GM12864 (cell line): Measurements from ENCODE around the gene HOXD3.

Experiments
- DNase-seq: peaks from one replicate; pipeline ENCODE4 v3.0.0-alpha.2; 2011; ENCODE audit warnings: low read depth
- H3K4me3 ChIP-seq: 2 replicates; pipeline ENCODE4 v1.5.1; 2011; ENCODE audit warnings: mild to moderate bottlenecking, low read depth, low read length, control low read depth
- TF ChIP-seq, protein P1 (sequence below): IDR thresholded peaks from 2 replicates; pipeline ENCODE4 v1.5.1; 2011; ENCODE audit warnings: low read depth, mild to moderate bottlenecking, moderate library complexity, low read length, control low read depth, inconsistent platforms; ENCODE audit errors: missing control alignments

HOXD3 gene

DNA sequence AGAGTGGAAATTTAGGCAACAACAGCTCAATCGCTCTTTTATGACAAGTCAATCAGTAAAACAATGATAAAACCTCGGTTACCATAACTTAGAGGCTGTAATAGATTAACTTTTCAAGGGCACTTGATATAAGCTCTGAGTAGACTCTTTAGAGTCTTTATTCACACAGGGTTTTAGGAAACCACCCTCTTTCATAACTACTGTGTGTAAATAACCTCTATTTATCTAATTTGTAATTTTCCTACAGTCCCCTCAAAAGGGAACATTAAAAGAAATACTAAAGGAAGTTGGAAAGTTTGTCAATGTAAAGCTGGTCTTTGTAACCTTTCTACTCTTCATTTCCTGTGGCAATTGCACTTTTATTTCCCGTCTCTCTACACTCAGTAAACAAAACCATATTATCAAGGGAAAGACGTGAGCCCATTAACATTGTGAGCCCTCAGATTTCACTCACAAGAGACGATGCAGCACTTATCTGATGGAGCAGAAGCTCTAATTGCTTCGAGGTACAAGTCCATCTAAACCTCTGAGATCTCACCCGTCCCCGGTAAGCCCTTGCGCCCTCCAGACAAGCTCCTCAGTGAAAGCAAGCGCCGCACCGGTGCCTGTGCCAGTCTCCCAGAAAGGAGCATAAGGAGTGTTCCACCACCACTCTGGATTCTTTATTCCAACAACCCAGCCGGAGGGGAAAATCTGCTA is 30.2 kb downstream of the HOXD3 start:
- TF ChIP-seq, protein P1, sequence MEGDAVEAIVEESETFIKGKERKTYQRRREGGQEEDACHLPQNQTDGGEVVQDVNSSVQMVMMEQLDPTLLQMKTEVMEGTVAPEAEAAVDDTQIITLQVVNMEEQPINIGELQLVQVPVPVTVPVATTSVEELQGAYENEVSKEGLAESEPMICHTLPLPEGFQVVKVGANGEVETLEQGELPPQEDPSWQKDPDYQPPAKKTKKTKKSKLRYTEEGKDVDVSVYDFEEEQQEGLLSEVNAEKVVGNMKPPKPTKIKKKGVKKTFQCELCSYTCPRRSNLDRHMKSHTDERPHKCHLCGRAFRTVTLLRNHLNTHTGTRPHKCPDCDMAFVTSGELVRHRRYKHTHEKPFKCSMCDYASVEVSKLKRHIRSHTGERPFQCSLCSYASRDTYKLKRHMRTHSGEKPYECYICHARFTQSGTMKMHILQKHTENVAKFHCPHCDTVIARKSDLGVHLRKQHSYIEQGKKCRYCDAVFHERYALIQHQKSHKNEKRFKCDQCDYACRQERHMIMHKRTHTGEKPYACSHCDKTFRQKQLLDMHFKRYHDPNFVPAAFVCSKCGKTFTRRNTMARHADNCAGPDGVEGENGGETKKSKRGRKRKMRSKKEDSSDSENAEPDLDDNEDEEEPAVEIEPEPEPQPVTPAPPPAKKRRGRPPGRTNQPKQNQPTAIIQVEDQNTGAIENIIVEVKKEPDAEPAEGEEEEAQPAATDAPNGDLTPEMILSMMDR: no peak
- DNase-seq: no peak
- no peak overlapping the region; the same call in 1 of the 2 replicates for H3K4me3 ChIP-seq

DNA sequence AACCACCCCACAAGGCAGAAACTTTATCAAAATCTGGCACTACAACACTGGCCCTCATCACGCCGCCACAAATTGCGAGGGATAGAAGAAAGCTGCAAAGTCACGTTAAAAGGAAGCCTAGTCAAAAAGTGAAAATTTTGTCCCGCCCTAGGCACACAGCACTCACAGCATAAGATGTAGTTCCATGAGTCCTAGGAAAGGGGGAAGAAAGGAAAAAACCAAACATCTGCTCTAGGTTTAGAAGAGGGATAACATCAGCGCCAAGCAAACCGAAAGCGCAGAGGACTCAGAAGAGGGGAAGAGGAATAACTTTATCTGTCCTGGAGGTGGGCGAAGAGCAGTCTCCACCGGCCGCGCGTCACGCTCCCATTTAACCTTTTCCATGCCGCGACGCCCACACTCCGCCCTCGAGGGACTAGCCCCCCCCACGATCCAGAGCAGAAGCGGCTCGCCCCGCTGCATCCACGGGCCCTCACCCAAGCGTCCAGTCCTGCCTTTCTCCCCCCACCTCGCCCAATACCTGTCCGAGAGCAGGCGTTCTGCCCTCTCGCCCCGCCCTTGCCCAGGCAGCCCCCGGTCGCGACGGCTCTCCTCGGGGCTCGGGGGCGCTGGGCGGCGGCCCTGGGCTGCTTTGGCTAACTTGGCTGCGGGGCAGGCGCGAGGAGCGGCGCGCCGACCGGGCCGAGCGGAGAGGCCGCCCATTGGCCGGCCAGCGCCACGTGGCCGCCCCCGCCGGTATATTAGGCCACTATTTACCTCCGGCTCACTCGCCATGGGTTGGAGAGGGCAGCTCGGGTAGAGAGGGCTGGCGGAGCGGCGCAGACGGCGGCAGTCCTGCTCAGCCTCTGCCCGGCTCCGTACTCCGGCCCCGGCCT is 31.0 kb downstream of the HOXD3 start, which contains the start of gene HOXD1:
Gene HOXD1 (plus strand): TSS at position 770 of the 875 bp plus-strand sequence. CDS start 134 bp downstream, outside the sequence.
- no peak for DNase-seq
- TF ChIP-seq, protein P1: no peak
- peak within 1 kb of the TSS; percentile 26 for H3K4me3 ChIP-seq

DNA sequence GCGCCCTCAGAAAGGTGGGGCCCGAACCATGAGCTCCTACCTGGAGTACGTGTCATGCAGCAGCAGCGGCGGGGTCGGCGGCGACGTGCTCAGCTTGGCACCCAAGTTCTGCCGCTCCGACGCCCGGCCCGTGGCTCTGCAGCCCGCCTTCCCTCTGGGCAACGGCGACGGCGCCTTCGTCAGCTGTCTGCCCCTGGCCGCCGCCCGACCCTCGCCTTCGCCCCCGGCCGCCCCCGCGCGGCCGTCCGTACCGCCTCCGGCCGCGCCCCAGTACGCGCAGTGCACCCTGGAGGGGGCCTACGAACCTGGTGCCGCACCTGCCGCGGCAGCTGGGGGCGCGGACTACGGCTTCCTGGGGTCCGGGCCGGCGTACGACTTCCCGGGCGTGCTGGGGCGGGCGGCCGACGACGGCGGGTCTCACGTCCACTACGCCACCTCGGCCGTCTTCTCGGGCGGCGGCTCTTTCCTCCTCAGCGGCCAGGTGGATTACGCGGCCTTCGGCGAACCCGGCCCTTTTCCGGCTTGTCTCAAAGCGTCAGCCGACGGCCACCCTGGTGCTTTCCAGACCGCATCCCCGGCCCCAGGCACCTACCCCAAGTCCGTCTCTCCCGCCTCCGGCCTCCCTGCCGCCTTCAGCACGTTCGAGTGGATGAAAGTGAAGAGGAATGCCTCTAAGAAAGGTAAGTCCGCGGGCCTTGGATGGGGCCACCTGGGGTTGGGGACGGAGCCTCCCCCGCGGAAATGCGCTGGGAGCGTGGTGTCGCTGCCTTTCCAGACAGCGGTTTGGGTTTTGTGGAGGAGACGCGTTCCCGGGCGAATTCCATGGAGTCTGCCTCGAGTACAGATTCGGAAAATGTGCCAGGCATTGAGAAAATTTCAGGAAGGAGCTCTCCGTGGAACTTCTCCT is 31.9 kb downstream of the HOXD3 start:
- no peak overlapping the region for H3K4me3 ChIP-seq
- no peak for DNase-seq
- TF ChIP-seq, protein P1: no peak

DNA sequence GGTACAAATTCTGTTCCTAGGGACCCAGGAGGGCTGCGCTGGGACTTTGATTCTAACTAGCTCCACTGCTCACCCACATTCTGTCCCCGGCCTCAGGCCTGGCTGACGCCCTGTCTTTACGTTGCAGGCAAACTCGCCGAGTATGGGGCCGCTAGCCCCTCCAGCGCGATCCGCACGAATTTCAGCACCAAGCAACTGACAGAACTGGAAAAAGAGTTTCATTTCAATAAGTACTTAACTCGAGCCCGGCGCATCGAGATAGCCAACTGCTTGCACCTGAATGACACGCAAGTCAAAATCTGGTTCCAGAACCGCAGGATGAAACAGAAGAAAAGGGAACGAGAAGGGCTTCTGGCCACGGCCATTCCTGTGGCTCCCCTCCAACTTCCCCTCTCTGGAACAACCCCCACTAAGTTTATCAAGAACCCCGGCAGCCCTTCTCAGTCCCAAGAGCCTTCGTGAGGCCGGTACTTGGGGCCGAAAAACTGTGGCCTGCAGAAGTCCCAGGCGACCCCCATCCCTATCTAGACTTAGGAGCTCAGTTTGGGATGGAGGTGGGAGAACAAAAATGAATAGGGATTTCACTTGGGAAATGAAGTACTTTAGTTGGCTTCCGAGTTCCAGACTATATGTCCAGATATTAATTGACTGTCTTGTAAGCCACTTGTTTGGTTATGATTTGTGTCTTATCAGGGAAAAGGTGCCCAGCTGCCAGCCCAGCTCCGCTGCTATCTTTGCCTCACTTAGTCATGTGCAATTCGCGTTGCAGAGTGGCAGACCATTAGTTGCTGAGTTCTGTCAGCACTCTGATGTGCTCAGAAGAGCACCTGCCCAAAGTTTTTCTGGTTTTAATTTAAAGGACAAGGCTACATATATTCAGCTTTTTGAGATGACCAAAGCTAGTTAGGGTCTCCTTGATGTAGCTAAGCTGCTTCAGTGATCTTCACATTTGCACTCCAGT is 32.9 kb downstream of the HOXD3 start:
- TF ChIP-seq, protein P1: no peak
- no peak for DNase-seq
- no peak overlapping the region for H3K4me3 ChIP-seq

DNA sequence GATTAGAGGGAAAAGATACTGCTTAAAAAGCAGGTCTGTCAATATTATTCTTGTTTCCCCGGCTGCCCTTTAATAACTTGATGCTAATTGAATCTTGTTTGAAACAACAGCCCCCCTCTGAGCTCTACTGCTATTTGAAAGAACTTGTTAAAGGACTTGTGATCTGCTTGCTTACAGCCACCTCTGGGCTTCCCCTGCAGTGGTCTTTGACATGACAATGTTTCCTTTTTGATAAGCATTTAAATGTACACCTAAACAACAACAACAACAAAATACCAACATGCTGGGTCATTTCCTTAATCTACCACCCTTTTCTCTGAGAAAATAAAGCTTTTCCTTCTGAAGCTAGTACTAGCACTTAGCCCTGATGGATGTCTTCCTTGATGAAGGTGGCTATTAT is 35.2 kb downstream of the HOXD3 start:
- H3K4me3 ChIP-seq: no peak overlapping the region
- DNase-seq: no peak
- TF ChIP-seq, protein P1: no peak
